EL (cell line): Measurements from ENCODE around the gene SLC18A3.

Experiments used
- DNase-seq: peaks from one replicate; pipeline ENCODE4 v3.0.0-alpha.2; 2016

SLC18A3 gene

DNA sequence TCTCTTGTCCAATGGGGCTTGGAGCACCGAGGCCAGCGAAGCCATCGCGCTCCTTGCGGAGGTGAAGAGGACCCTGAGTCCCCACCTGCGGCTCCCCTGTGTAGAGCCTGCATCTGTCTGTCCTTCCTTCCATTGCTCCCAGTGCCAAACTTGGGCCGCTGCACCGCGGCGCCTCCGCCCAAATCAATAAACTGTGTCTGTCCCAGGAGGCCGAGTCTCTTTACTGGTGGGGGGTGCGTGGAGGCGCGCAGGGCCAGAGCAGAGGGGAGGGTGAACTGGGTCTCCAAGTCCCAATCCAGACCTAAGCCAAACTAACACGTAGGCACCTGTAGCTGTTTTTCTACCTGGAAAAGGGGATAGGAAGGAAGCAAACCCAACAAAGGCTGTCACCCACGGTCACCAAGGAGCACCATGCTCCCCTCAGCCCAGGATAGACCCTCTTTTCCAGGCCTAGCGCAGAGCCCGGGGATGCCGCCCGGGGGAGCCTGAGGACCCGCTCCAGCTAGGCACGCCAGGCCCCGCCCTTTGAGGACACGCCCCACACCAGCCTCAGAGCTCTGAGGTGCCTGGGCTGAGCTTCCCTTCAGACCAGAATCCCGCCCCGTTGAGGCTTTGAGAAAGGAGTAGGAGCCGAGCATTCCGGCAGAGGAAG lies 2.5 kb downstream of the SLC18A3 start:
- no peak for DNase-seq

DNA sequence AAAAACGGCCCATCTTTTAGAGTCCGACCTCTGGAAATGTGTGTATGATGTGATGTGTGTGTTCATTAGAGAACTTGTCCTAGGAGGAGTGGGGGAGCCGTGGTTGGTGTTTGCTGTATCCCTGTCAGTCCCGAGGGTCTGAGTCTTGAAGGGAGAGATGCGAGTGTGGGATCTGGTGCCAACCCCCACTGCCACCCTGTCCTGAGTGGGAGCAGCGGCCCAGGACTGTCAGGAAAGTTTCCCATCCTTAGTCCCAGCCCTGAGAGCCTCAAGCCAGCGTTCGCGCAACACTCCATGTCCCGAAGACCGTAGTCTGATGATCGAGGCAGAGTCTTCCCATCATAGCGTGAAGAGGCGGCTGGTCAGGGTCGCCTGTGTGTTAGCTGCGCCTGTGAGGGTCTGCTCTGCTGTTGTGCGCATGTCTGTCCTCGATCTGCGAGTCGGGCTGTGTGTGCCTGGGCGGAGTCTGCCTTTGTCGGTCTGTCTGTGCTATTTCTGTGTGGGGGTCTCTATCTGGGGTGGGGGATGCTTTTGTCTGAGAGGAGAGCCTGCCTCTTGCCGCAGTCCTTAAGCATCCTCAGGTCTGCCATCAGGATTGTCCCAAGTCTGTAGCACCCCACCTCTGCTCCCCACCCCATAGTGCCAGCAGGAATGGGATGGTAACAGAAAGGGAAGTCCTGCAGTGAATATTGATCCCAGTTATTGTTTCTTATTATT lies 3.2 kb downstream of the SLC18A3 start:
- DNase-seq, result no peak

DNA sequence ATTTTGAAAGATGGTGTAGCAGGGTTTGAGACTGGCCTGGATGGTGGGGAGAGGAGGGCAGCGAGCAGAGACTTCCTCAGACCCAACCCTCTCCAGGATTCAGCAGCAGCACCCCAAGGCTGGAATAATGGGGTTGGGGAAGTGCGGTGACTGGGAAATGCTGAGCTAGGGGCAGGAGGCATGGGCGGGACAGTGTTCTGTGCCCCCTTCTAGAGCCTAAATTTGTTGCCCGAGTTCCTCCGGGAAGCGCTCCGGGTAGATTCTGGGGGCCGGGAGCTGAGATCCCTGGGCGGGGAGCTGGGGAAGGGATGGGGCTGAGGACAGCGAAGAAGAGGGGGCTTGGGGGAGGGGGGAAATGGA lies 3.8 kb downstream of the SLC18A3 start, which contains the start of gene CHAT:
CHAT (plus strand) TSS at position 156 of the 360 bp plus-strand sequence; CDS start at position 309, 153 bp downstream.
- no peak for DNase-seq

DNA sequence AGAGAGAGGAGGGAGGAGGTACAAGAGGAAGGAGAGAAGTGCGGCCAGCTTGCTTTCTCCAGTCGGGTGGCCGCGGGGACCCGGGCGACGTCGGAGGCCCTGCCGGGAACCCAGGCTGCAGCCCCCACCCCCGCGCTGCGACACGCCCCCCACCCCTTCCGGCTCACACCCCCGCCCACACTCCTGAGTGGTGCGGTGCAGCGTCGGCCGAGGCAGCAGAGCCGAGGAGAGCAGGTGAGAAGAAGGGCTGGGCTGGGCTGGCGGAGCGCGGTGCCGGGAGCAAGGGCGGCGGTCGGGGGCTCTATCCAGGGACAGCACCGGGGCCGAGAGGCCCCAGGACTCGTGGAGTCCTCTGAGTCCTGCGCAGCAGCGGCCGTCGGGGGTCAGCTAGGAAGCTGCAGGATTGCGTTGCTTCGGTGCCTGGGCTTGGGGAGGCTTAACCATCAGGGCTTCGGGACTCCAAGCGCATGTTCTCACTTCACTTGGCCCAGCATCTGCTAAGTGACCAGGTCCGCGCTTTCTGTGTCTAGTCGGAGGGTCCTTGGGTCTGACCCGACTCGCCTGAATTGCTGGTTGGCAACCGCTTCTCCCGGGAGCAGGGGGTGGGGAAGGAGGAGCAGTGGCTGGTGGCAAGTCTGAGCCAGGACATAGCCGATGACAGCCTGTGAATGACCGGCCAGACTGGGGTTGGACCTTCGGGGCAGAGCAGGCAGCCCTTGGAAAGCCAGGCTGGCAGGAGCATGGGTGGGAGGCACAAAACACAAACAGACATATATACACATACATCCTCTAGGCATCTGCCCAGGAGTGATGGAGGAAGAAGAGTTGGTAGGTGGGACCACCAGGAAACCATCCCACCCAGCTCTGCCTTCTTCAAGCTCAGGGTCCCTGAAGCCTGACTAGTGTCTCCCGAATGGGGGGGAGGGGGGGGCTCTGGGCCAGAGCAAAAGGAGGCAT lies 4.4 kb downstream of the SLC18A3 start:
- DNase-seq, result no peak

DNA sequence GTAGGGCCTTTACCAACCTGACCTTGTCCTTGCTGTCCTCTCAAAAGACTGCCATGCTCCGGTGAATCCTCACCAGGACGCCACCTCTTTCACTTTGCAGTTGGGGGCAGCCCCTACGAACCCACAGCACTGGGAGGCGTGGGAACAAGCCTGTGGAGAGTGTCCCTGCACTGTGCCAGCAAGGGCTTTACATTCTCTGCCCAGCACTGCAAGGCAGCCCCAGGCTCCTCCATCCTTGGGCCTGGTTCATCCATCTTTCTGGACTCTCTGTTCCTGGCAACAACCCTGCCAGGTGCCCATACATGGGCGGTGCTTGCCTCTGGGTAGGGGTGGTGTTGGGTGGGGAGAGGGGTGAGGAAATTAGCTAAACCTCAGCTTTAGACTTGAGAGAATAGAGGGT lies 5.1 kb downstream of the SLC18A3 start:
- DNase-seq, result no peak

DNA sequence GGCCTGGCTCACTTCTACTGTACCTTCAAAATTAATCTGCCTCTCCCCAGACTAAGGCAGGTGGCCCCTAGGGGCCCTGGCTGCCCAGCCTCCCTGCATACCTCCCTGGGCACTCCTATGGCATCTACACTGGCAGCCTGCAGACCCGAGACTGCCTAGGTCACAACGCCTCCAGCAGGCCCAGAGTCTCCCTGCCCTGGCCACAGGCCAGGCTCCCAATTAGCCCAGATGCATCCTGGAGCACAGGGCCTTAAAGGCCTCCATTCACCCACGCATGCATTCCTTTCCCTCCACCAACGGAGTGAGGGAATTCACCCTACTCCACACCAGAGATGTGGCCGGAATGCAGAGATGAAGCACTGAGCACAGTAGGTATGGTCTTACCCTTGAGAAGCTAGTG lies 5.6 kb downstream of the SLC18A3 start:
- DNase-seq, result peak; percentile 24

DNA sequence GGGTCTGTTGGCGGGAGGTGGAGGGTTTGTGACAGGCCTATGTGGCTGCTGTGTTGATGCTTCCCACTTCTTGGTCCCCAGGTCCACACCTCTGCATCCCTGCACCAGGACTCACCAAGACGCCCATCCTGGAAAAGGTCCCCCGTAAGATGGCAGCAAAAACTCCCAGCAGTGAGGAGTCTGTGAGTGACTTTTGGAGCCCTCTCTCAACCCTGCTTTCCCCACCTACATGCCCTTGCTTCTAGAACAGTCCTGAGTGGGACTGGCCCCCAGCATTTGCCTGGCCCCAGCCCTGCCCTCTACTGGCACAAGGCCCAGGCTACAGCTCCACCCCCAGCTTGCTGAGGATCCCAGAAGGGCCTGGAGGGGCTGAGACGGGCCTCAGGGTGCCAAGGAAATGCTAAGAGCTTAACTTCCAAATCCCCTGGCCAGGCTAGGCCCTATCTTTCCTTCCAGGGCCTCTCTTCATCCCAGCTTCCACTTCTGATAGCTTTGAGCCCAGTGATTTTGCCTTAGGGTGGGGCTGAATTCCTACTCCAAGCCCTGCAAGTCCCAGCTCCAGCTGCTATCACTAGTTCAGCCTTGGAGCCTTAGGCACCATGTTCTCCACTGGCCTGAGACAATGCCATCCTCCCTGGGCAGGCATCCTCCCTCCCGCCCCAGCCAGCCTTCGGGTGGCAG lies 6.5 kb downstream of the SLC18A3 start:
- no peak for DNase-seq

DNA sequence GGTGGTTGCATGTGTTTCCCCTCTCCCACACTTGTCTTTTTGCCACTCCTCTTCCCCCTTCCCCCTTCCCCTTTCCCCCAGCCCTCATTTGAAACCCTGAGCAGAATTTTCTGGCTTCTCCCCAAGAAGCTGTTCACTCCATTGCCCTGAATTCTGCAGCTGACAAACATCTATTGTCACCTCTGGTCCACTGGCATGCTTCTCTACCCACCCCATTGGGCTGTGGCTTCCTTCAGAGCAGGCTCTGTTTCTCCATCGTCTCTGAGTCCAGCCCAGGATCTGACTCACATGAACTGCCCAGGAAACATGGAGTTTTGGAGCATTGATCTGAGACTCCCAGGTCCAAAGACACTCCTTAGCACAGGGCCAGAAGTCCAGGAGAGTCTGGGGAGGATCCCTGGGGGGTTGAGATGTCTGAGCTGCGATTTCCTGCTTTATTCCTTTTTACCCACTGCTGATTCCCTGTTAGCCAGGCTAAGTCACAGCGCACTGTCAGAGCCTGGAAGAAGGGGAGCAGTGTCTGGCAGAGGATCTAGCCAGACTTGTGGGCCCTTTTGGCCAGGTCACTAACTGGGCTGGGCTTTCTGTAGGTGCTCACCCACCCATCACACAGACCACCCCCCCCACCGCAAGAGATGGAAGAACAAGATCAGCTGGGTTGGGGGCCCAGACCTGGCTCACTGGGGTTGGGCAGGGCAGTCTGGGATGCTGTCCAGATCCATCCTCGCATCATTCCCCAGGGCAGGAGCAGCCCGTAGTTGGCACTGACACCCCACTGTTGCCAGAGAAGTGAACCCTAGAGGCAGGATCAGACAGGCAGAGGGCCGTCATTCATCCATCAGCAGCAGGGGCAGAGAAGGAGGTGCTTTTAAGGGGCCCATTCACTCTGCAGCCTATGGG lies 7.3 kb downstream of the SLC18A3 start:
- no peak for DNase-seq

DNA sequence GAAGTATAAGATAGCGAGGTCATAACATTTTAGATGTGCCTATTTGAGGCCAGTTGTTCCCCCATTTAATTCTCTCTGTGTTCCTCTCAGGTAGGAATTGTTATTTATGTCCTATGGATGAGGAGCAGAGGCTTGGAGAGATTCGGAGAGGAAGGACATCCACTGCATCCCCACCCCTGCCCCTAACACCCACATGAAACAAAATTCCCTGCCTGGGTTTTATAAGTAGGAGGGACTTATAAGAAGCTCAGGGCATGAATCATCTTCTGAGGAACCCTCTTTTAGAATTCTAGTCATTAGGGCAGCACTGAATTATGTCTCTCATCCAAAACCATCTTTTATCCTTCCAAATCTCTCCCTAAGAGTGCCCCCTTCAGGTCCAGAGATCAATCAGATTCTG lies 8.7 kb downstream of the SLC18A3 start:
- peak; percentile 47 for DNase-seq

DNA sequence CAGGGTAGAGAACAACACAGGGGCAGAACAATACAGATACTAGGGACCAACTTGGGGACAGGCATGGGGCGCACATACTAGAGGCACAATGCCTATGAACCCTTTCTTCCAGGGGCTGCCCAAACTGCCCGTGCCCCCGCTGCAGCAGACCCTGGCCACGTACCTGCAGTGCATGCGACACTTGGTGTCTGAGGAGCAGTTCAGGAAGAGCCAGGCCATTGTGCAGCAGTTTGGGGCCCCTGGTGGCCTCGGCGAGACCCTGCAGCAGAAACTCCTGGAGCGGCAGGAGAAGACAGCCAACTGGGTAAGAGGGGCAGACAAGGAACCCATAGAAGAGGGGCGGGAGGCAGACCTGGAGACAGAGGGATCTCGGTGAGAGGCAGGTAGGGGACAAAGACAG lies 9.5 kb downstream of the SLC18A3 start:
- DNase-seq, result no peak

DNA sequence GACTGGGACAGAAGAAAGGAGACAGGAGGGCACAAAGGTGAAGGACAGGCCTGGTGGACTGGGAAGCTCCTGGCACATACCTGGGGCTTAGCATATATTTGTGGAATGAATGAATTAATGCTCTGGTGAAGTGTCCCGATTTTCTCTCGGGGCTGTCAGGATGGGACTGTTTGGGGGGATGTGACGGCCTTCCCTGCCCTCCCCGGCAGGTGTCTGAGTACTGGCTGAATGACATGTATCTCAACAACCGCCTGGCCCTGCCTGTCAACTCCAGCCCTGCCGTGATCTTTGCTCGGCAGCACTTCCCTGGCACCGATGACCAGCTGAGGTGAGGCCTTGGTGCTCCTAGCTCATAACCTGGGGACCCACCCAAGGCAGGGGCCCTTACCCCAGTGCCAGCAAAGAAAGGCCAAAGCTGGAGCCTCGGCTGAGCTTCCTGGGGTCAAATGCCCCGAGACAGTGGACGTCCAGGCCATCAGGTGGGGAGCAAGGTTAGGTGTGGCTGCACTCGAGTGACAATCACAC lies 10.2 kb downstream of the SLC18A3 start:
- no peak for DNase-seq

DNA sequence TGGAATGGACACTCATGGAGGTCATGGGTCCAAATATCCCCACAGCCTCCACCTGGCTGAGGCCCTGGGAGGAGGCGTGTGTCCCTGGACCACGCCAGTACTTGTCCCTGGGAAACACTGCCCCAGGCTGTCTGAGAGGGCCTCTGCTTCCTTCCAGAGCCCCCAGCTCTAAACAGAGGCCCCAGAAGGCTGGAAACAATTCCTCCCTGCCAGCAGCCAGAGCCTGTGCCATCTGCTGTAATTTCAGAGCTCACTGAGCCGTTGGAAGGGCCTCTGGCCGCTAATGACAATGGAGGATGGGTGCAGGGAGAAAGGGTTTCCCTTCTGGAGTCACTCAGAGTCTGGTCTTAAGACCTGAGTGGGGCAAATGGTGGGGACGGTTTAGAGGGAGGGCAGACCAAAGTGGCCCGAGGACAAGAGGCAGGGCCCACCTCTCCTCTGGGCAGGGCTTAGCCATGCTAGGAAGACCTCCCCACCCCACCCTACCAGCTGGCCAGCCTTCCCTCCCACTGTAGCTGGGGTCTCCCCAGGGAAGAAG lies 10.8 kb downstream of the SLC18A3 start:
- no peak for DNase-seq

DNA sequence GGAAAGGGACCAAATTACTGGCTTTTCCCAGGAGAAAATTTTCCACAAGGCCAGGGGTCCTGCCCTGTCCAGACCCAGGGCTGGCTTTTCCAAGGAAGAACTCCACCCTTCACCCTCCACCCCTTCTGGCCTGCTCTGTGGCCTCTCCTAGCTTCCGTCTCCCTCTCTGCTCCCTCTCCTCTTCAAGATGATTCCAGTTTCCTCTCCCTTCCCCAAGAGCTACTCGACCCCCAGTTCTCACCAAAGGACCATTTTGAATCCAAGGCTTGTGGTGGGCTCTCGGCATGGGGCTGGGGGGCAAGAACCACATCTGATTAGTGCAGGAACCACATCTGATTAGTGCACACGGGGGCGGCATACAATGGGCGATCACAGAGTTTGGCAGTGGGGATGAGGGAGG lies 11.5 kb downstream of the SLC18A3 start:
- no peak for DNase-seq

DNA sequence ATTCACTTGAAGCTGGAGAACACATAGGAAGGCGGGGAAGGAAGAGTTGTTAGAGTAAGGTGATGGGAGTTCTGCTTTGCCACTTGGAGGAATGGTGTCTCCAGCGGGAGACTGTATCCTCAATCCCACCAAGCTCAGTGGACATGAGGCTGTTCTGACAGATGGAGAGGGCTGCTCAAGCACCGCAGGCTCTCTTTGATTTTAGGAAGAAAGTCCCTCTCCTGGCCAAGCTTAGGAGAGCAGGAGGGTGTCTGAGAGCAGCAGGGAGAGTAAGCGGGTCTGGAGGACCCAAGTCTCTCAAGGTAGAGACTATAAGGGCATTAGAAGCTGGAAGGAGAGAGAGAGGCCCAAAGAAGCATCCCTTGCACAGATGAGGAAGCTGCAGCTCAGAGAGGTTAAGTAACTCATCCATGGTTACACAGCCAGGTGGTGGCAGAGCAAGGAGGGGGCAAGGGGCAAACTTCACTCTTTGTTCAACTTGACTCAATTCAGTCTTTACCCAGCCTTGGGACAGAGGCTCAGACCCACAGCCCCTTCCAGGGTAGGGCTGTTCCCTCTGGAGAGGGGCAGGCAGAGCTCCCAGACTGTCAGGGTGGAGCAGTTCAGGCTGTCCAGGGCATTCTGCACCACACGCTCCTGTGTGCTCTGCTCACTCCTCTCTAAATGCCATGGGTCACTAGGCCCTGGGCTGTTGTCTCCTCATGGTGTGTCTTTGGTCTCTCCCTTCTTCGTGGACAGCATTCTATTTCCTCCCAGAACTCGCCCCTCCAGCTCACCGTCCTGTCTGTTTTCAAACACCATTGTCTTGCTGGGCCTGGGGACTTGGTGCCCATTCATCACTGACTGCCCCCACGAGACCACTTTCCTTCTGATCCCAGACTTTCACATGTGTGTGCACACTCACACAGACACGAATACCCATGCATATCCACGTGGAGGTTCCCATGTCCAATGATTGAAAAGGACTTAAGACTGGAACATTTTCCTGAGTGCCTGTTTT lies 12.6 kb downstream of the SLC18A3 start:
- DNase-seq, result no peak

DNA sequence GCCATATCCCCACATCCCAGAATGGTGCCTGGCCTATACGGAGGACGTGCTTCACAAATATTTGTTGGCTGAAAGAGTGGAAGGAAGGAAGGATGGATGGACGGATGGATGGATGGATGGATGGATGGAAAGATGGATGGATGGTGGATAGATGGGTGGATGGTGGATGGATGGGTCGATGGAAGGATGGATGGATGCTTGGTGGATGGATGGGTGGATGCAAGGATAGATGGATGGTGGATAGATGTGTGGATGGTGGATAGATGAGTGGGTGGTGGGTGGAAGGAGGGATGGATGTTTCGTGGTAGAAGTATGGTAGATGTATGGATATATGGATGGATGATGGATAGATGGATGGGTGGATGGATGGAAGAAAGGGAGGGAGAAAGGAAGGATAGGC lies 14.5 kb downstream of the SLC18A3 start:
- no peak for DNase-seq

DNA sequence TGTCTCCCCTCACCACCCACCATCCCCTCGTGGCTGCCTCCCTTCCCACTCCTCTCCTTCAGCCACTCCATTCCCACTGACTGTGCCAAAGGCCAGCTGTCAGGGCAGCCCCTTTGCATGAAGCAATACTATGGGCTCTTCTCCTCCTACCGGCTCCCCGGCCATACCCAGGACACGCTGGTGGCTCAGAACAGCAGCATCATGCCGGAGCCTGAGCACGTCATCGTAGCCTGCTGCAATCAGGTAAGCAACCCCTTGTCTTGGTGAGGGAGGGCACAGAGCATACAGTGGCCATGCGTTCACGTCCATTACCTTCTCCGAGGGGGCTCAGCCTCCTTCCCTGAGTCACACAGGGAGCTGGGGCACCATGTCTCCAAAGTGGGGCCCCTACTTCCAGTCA lies 15.3 kb downstream of the SLC18A3 start:
- DNase-seq, result no peak

DNA sequence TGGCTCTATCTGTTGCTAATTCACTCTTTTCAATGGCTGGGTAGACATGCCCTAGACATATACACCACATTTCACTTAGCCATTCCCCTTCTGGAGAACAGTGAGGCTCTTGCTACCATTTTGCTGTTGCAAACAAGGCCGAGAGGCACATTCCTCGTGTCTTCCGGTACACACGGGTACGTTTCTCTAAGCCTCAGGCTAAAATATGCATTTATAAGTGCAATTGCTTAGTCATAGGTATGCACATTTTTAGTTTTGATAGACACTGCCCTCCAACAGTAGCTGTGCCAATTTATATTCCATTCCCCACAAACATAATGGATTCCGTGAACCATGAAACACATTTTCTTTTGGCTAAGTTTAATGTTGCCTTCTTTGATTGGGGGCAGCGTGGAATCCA lies 16.9 kb downstream of the SLC18A3 start:
- DNase-seq, result no peak

DNA sequence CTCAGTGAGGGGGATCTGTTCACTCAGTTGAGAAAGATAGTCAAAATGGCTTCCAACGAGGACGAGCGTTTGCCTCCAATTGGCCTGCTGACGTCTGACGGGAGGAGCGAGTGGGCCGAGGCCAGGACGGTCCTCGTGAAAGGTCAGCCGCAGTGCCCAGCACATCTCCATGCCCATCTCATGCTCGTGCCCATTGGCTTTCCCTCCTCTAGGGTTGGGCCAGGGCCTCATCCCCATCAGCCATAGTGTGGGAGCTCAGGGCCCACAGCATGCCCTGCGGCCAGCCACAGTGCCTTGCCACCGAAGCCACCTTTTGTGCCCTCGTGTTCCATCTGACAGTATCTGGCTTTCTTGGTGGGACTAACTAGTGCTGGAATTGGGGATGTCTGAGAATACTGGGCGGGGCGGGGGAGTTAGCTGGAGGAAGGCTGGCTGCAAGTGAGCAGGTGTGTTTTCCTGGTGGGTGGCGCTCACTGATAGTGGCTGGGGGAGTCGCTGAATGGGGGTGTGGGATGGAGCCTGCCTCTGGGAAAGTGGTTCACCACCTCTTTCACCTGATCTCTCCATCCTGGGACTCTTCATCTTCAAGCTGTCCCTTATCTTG lies 17.6 kb downstream of the SLC18A3 start:
- DNase-seq, result no peak

DNA sequence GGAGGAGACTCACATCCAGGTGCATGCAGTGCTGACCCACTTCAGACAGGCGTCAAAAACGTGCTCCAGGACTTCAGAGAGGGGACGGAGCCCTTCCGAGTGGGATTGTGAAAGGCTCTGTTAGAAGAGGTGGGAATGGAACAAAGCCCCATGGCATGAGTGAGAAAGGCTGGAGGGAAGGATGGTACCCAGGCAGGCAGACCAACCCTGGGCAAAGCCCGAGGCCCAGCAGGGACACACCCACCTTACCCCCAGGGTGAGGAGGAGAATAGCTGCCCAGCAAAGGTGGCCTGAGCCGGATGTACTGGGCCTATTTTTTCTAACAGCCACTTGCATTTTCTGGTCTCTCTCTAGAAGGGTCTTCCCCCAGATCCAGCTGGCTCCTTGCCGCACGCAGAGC lies 18.5 kb downstream of the SLC18A3 start:
- no peak for DNase-seq

DNA sequence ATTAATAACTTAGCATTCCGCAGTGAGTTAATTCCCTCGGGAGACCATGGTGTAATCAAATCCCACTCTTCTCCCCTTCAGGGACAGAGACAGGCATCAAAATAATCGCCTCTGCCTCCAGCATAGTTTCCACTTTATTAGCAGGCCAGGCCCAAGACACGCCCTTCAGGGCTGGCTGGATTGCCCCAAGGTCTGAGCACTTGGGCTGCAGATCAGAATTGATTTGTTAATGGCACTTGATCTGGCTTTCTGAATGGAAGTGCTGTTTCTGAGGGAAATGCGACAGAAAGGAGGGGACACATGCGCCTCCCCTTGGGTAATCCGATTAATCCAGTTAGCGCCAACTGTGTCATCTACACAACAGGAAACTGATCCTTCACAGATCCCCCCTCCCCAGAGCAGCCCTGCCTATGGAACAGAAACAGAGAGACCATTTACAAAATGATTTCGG lies 19.3 kb downstream of the SLC18A3 start:
- no peak for DNase-seq
